Renal cortex interstitium (tissue), 3 donors: ENCODE measurements around the gene SLC25A31. TPM values are rescaled to one million over a fixed set of nuclear protein-coding genes. Genes with fewer than 3 reads are reported as not detected.

Experiments
- polyA plus RNA-seq, 3 donors: library from polyadenylated mRNA; unstranded; fragments of 120-200 nt; gene quantifications; one replicate each; pipeline ENCODE4 v1.2.1, GENCODE V29; 2013; ENCODE audit not compliant: insufficient read length in 3 of 3

The SLC25A31 gene
- polyA plus RNA-seq, 3 donors, result 0.09 TPM; not detected in 2

Other genes starting within 250 kb of the SLC25A31 start
- gene INTU, start 97.4 kb upstream of the SLC25A31 start, polyA plus RNA-seq, result 10 to 100 TPM; 19.9 to 26.4 (median 25.5) TPM
- 10 to 100 TPM; 10.5 to 15.5 (median 10.9) TPM for gene HSPA4L, start 51.9 kb downstream of the SLC25A31 start, polyA plus RNA-seq
- gene PLK4, start 150.5 kb downstream of the SLC25A31 start, polyA plus RNA-seq, result 10 to 100 TPM; 21.8 to 31.9 (median 26.0) TPM
- 10 to 100 TPM; 19.5 to 37.9 (median 24.0) TPM for gene MFSD8, start 234.8 kb downstream of the SLC25A31 start, polyA plus RNA-seq
- gene ABHD18, start 235.0 kb downstream of the SLC25A31 start, polyA plus RNA-seq, result 10 to 100 TPM; 11.7 to 22.1 (median 15.4) TPM